Activated naive CD8-positive, alpha-beta T cell treated with anti-CD3 and anti-CD28 coated beads for 36 hours (primary cell): ENCODE data around the gene TRAM1L1. TPM values are rescaled to one million over a fixed set of nuclear protein-coding genes. Genes with fewer than 3 reads are reported as not detected.
A peak's percentile ranks its signal among the peaks of the same experiment; 100 is the strongest.

Experiments
- DNase-seq: peaks from one replicate; pipeline ENCODE4 v3.0.0; 2021
- H3K27ac Mint-ChIP-seq: one replicate; pipeline ENCODE4 v1.8.0; 2022; ENCODE audit warnings: mild to moderate bottlenecking, moderate library complexity, mixed read lengths
- H3K27me3 Mint-ChIP-seq: one replicate; pipeline ENCODE4 v1.8.0; 2022; ENCODE audit warnings: mild to moderate bottlenecking, mixed read lengths
- H3K36me3 Mint-ChIP-seq: one replicate; pipeline ENCODE4 v1.8.0; 2021; ENCODE audit warnings: mild to moderate bottlenecking, mixed read lengths
- H3K4me1 Mint-ChIP-seq: one replicate; pipeline ENCODE4 v1.8.0; 2021; ENCODE audit warnings: mixed read lengths
- H3K4me3 Mint-ChIP-seq: one replicate; pipeline ENCODE4 v1.8.0; 2022; ENCODE audit warnings: mild to moderate bottlenecking, moderate library complexity, mixed read lengths
- H3K9me3 Mint-ChIP-seq: one replicate; pipeline ENCODE4 v1.8.0; 2022; ENCODE audit warnings: mixed read lengths
- total RNA-seq, 2 experiments: library from RNA; stranded (reverse); gene quantifications; one replicate each; pipeline ENCODE4 v1.2.3, GENCODE V29; 2021

Gene TRAM1L1
- not detected for total RNA-seq

GRCh38 chr4:117084866-117085701 is at the start of gene TRAM1L1:
TRAM1L1 (minus strand) TSS chr4:117085576; CDS start chr4:117085393, 183 bp downstream.
- no peak within 1 kb of the TSS for H3K27ac Mint-ChIP-seq
- DNase-seq, result peak; percentile 19
- H3K9me3 Mint-ChIP-seq, result peaks cover 5% of the 10 kb centered on the region
- H3K27me3 Mint-ChIP-seq, result peaks cover 19% of the 10 kb centered on the region
- H3K4me1 Mint-ChIP-seq, result no peaks in the 10 kb centered on the region
- H3K4me3 Mint-ChIP-seq, result peak within 1 kb of the TSS; percentile 43
- H3K36me3 Mint-ChIP-seq, result peaks cover 2% of the 10 kb centered on the region

- no peaks in the 10 kb centered on the region for H3K4me1 Mint-ChIP-seq
- H3K36me3 Mint-ChIP-seq, result no peaks in the 10 kb centered on the region
- H3K27me3 Mint-ChIP-seq, result no peaks in the 10 kb centered on the region
- DNase-seq, result no peak
- peaks cover 14% of the 10 kb centered on the region for H3K9me3 Mint-ChIP-seq
- no peak overlapping the region for H3K4me3 Mint-ChIP-seq
- H3K27ac Mint-ChIP-seq, result no peak overlapping the region
These were observed 49.0 kb upstream of the TRAM1L1 start for GRCh38 chr4:117134386-117134785.

- no peaks in the 10 kb centered on the region for H3K9me3 Mint-ChIP-seq
- no peak overlapping the region for H3K4me3 Mint-ChIP-seq
- no peaks in the 10 kb centered on the region for H3K36me3 Mint-ChIP-seq
- no peaks in the 10 kb centered on the region for H3K4me1 Mint-ChIP-seq
- DNase-seq, result no peak
- no peaks in the 10 kb centered on the region for H3K27me3 Mint-ChIP-seq
- no peak overlapping the region for H3K27ac Mint-ChIP-seq
These were observed 11.5 kb upstream of the TRAM1L1 start for GRCh38 chr4:117096886-117097285.

GRCh38 chr4:117096462-117096861 is 11.1 kb upstream of the TRAM1L1 start:
- no peak overlapping the region for H3K4me3 Mint-ChIP-seq

GRCh38 chr4:117093571-117093970 is 8.2 kb upstream of the TRAM1L1 start:
- Mint-ChIP-seq H3K36me3 (no peaks in the 10 kb centered on the region), H3K9me3 (no peaks in the 10 kb centered on the region), H3K27ac (no peak overlapping the region), H3K4me1 (no peaks in the 10 kb centered on the region), H3K4me3 (no peak overlapping the region), H3K27me3 (no peaks in the 10 kb centered on the region)
- DNase-seq, result no peak

More at GRCh38 chr4:117096462-117096861, 11.1 kb upstream of the TRAM1L1 start:
- Mint-ChIP-seq H3K4me1 (no peaks in the 10 kb centered on the region), H3K9me3 (no peaks in the 10 kb centered on the region), H3K27me3 (no peaks in the 10 kb centered on the region), H3K27ac (no peak overlapping the region), H3K36me3 (no peaks in the 10 kb centered on the region)
- DNase-seq, result no peak

- Mint-ChIP-seq H3K27ac (no peak overlapping the region), H3K4me1 (no peaks in the 10 kb centered on the region), H3K27me3 (no peaks in the 10 kb centered on the region), H3K9me3 (no peaks in the 10 kb centered on the region), H3K4me3 (no peak overlapping the region), H3K36me3 (no peaks in the 10 kb centered on the region)
- DNase-seq, result no peak
These were observed 7.6 kb downstream of the TRAM1L1 start for GRCh38 chr4:117077760-117078159.

- no peaks in the 10 kb centered on the region for H3K4me1 Mint-ChIP-seq
- H3K36me3 Mint-ChIP-seq, result no peaks in the 10 kb centered on the region
- no peak overlapping the region for H3K27ac Mint-ChIP-seq
- H3K27me3 Mint-ChIP-seq, result no peaks in the 10 kb centered on the region
- H3K4me3 Mint-ChIP-seq, result no peak overlapping the region
- no peaks in the 10 kb centered on the region for H3K9me3 Mint-ChIP-seq
- no peak for DNase-seq
These were observed 17.3 kb downstream of the TRAM1L1 start for GRCh38 chr4:117068120-117068519.

GRCh38 chr4:117063961-117064696 is 21.2 kb downstream of the TRAM1L1 start:
- Mint-ChIP-seq H3K36me3 (no peaks in the 10 kb centered on the region), H3K4me3 (no peak overlapping the region), H3K4me1 (no peaks in the 10 kb centered on the region), H3K9me3 (peaks cover 2% of the 10 kb centered on the region), H3K27me3 (no peaks in the 10 kb centered on the region), H3K27ac (no peak overlapping the region)
- DNase-seq, result no peak

GRCh38 chr4:117042962-117043361 is 42.4 kb downstream of the TRAM1L1 start:
- no peak overlapping the region for H3K4me3 Mint-ChIP-seq
- H3K27ac Mint-ChIP-seq, result no peak overlapping the region
- no peaks in the 10 kb centered on the region for H3K27me3 Mint-ChIP-seq
- H3K36me3 Mint-ChIP-seq, result no peaks in the 10 kb centered on the region
- no peak for DNase-seq
- H3K4me1 Mint-ChIP-seq, result no peaks in the 10 kb centered on the region
- peaks cover 6% of the 10 kb centered on the region for H3K9me3 Mint-ChIP-seq
